Smooth muscle cell of trachea (primary cell): Measurements from ENCODE around the gene HDGFL3. TPM values are rescaled to one million over a fixed set of nuclear protein-coding genes. Genes with fewer than 3 reads are reported as not detected.

Source experiments
- total RNA-seq: library from RNA; depleted of rRNA; stranded (reverse); fragments of >200 nt; gene quantifications from 2 replicates; pipeline ENCODE4 v1.2.1, GENCODE V29; 2014

Gene HDGFL3
- total RNA-seq: 24.5 and 70.1 TPM in 2 replicates

GRCh38 chr15:83207660-83208366 is at the start of gene HDGFL3:
Gene HDGFL3 (minus strand): TSS chr15:83207823. CDS start chr15:83207414, 409 bp downstream.

DNA sequence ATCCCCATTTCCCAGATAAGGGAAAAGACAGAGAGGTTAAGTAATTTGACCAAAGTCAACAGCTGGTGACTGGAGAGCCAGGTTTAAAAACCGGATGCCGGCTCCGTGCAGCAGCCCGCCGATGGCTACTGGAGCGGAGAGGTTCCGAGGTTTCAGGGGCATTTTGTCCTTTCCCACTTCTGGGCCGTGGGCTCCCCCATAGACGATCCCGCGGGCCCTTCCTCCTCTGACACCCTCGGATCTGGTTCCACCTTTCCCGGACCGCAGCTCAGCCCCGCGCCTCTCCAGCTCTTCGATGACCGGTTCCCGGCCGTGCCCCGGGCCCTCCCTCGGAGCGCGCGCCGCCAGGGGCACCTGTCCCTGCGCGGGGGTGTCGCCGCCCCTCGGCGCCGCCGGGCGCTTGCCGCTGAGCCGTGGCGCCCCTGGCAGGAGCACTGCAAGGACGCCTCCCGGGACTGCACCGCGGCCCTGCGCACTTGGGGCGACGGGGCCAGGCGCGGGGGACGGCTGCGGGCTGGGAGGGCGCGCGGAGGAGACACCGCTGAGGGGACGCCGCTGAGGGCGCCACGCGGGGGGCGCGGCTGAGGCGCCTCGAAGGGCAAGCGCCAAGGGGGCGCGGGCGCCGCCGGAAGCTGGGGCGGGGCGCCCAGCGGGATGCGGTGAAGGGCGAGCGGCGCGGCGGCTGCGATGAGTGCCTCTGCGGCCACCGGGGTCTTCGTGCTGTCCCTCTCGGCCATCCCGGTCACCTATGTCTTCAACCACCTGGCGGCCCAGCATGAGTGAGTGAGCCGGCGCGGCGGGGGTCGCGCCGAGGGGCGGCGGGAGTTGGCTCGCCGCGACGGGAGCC is 100.4 kb downstream of the HDGFL3 start, which contains the start of gene TM6SF1:
TM6SF1 (plus strand) TSS at position 652 of the 847 bp plus-strand sequence; CDS start at position 688, 36 bp downstream.

Other genes with a start within 250 kb of the HDGFL3 start
- gene RAMAC, start 221.6 kb downstream of the HDGFL3 start, total RNA-seq: 28.8 and 35.6 TPM in 2 replicates
- 12.5 and 12.7 TPM in 2 replicates for gene C15orf40, start 196.2 kb downstream of the HDGFL3 start, total RNA-seq
- gene BTBD1, start 140.6 kb downstream of the HDGFL3 start, total RNA-seq: 123 and 135 TPM in 2 replicates
- 3.0 and 3.3 TPM in 2 replicates for gene TM6SF1, start 100.2 kb downstream of the HDGFL3 start, total RNA-seq
- 6.1 and 7.9 TPM in 2 replicates for gene BNC1, start 76.8 kb upstream of the HDGFL3 start, total RNA-seq
- 0.17 and 0.29 TPM in 2 replicates for gene SH3GL3, start 239.5 kb upstream of the HDGFL3 start, total RNA-seq